Measurements from ENCODE around the gene AMOTL1.

AMOTL1 gene

DNA sequence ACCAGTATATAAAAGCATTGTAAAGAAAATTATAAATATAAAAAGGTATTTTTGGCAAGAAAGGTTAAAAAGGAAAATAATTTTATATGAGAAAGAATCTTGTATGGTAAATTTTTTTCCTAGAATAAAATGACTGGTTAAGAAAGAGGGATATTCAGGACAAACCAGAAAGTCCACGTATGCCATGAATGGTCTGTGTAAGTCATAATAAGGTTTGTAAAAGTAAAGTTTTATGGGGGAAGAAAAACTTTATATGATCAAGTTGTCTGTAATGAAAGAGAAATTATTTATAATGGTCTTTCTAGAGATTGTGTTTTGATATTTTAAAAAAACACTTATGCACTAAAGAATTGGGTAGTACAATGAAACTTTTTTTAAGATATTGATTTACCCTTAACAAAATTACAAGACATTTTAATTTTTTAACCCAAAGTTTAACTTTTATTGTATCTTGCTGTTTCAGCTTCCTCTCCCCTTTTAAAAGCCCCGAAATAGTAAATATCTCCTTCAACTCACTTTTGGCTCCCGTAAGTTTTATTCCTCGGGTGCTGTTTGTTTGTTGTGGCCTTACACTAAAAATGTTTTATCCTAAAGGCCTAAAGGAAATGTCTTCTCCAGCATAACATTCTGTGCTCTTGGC is 47.7 kb downstream of the AMOTL1 start:
- no peaks in the 10 kb centered on the region for H3K36me3 ChIP-seq (ENCODE audit: control insufficient read depth, insufficient read depth, low read length)
- DNase-seq (ENCODE audit: extremely low read depth, insufficient read length), result no peak
- H3K27me3 ChIP-seq (replicated peaks; ENCODE audit: control insufficient read depth, insufficient read depth, low read length), result no peaks in the 10 kb centered on the region; the same call in 1 of the 2 replicates
- TF ChIP-seq, protein P1, sequence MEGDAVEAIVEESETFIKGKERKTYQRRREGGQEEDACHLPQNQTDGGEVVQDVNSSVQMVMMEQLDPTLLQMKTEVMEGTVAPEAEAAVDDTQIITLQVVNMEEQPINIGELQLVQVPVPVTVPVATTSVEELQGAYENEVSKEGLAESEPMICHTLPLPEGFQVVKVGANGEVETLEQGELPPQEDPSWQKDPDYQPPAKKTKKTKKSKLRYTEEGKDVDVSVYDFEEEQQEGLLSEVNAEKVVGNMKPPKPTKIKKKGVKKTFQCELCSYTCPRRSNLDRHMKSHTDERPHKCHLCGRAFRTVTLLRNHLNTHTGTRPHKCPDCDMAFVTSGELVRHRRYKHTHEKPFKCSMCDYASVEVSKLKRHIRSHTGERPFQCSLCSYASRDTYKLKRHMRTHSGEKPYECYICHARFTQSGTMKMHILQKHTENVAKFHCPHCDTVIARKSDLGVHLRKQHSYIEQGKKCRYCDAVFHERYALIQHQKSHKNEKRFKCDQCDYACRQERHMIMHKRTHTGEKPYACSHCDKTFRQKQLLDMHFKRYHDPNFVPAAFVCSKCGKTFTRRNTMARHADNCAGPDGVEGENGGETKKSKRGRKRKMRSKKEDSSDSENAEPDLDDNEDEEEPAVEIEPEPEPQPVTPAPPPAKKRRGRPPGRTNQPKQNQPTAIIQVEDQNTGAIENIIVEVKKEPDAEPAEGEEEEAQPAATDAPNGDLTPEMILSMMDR (IDR thresholded peaks at IDR 0.05; ENCODE audit: insufficient read depth, low read length, poor library complexity, severe bottlenecking), result no peak
- no peak overlapping the region for H3K4me3 ChIP-seq (replicated peaks; ENCODE audit: low read depth, low read length)

DNA sequence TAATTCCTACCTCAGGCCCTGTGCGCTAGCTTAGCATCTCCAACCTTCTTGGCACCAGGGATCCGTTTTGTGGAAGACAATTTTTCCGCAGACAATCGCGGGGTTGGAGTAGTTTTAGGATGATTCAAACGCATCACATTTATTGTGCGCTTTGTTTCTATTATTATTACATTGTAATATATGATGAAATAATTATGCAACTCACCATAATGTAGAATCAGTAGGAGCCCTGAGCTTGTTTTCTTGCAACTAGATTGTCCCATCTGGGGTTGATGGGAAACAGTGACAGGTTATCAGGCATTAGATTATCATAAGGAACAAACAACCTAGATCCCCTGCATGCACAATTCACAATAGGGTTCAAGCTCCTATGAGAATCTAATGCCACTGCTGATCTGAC is 52.3 kb downstream of the AMOTL1 start:
- no peak for DNase-seq (ENCODE audit: extremely low read depth, insufficient read length)
- TF ChIP-seq, protein P1 (IDR thresholded peaks at IDR 0.05; ENCODE audit: insufficient read depth, low read length, poor library complexity, severe bottlenecking), result no peak
- H3K27me3 ChIP-seq (replicated peaks; ENCODE audit: control insufficient read depth, insufficient read depth, low read length), result no peaks in the 10 kb centered on the region
- no peaks in the 10 kb centered on the region for H3K36me3 ChIP-seq (ENCODE audit: control insufficient read depth, insufficient read depth, low read length)
- no peak overlapping the region for H3K4me3 ChIP-seq (replicated peaks; ENCODE audit: low read depth, low read length)

DNA sequence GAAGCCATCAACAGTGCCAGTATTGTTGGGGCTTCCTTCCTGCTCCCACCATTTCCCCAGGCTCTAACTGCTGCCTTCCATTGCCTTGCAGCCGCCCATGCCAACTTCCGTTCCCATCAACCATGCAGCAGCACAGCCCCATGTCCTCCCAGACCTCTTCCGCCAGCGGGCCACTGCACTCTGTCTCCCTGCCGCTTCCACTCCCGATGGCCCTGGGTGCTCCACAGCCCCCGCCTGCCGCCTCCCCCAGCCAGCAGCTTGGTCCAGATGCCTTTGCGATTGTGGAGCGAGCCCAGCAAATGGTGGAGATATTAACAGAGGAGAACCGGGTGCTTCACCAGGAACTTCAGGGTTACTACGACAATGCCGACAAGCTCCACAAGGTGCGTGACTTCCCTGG is 53.3 kb downstream of the AMOTL1 start:
- Histone ChIP-seq H3K4me3 (replicated peaks; ENCODE audit: low read depth, low read length) (no peak overlapping the region), H3K27me3 (replicated peaks; ENCODE audit: control insufficient read depth, insufficient read depth, low read length) (no peaks in the 10 kb centered on the region), H3K36me3 (ENCODE audit: control insufficient read depth, insufficient read depth, low read length) (no peaks in the 10 kb centered on the region)
- no peak for DNase-seq (ENCODE audit: extremely low read depth, insufficient read length)
- TF ChIP-seq, protein P1 (IDR thresholded peaks at IDR 0.05; ENCODE audit: insufficient read depth, low read length, poor library complexity, severe bottlenecking), result no peak

DNA sequence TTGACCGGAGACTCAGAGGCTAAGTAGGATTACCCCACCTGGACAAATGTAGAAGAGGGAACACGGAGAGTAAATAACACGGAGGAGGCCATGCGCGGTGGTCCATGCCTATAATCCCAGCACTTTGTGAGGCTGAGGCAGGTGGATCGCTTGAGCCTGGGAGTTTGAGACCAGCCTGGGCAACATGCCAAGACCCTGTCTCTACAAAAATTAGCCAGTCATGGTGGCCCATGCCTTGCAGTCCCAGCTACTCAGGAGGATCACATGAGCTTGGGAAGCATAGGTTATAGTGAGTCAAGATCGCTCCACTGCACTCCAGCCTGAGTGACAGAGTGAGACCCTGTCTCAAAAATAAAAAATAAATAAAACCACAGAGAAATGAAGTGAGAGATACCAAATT is 53.9 kb downstream of the AMOTL1 start:
- Histone ChIP-seq H3K27me3 (replicated peaks; ENCODE audit: control insufficient read depth, insufficient read depth, low read length) (no peaks in the 10 kb centered on the region), H3K36me3 (ENCODE audit: control insufficient read depth, insufficient read depth, low read length) (no peaks in the 10 kb centered on the region), H3K4me3 (replicated peaks; ENCODE audit: low read depth, low read length) (no peak overlapping the region)
- TF ChIP-seq, protein P1 (IDR thresholded peaks at IDR 0.05; ENCODE audit: insufficient read depth, low read length, poor library complexity, severe bottlenecking), result no peak
- DNase-seq (ENCODE audit: extremely low read depth, insufficient read length), result no peak

DNA sequence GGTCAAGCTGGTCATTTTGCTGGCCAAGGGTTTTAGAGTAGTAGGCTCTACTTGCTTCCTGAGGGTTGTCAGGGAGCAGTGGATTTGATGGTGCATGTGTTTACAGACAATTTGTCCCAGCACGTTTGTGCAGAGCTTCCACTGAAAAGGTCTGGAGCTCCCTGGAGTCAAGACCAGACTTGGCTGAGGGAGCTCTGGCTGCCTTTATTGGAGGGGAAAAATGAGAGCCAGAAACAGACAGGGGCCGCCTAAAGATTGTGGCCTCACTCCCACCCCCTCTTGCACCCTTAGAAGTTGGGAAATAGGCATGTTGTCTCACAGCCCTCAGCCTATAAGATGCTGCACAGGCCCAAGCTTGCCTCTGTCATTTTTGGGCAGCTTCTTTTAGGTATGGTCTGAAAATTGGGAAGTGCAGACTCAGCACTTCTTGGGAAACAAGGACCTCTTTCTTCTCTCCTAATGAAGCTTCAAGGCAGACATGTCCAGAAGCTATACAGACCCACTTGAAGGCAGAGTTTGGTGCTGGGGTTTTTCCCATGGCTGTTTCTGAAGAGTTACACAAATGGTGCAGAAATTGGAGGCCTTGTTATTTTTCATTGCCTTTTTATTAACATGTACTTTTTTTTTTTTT is 55.1 kb downstream of the AMOTL1 start:
- no peak for DNase-seq (ENCODE audit: extremely low read depth, insufficient read length)
- no peaks in the 10 kb centered on the region for H3K36me3 ChIP-seq (ENCODE audit: control insufficient read depth, insufficient read depth, low read length)
- TF ChIP-seq, protein P1 (IDR thresholded peaks at IDR 0.05; ENCODE audit: insufficient read depth, low read length, poor library complexity, severe bottlenecking), result no peak

More for the DNA sequence above, 55.1 kb downstream of the AMOTL1 start:
- Histone ChIP-seq H3K4me3 (replicated peaks; ENCODE audit: low read depth, low read length) (no peak overlapping the region), H3K27me3 (replicated peaks; ENCODE audit: control insufficient read depth, insufficient read depth, low read length) (no peaks in the 10 kb centered on the region)

Measured in GM06990 (cell line).